COR-L47 (cell line): Measurements from ENCODE around the gene CD101.
A peak's percentile ranks its signal among the peaks of the same experiment; 100 is the strongest.

Source experiments
- DNase-seq: peaks from one replicate; lab custom pipeline; 2025; lab: John Stamatoyannopoulos, UW

CD101 gene

DNA sequence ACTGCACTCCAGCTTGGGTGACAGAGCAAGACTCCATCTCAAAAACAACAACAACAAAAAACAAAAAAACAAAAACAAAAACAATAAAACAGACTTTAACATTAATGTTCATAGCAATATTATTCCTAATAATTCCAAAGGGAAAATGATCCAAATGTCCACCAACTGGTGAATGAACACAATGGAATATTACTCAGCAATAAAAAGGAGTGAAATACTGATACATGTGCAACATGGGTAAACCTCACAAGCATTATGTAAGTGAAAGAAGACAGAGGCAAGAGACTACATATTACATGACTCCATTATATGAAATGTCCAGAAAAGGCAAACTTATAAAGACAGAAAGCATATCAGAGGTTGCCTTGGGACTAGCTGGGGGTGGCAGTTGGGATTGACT is 52.5 kb downstream of the CD101 start:
- no peak for DNase-seq

DNA sequence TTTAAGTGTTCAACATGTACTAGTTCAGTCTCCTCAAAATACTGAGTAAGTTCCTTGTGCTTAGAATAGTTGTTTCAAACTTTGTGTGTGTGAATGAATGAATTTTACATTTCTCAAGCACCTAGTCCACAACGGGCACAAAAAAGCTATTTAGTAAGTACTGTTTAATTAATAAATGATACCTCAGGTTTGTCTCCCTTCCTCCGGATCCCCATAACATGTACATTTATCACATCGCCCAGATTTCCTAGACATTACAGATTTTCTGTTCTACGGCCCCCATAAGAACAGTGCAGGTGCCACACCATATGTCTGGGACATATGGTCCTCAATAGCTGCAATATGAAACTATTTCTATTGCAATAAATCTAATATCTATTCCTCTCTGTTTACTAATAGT is 57.2 kb downstream of the CD101 start:
- DNase-seq: no peak

DNA sequence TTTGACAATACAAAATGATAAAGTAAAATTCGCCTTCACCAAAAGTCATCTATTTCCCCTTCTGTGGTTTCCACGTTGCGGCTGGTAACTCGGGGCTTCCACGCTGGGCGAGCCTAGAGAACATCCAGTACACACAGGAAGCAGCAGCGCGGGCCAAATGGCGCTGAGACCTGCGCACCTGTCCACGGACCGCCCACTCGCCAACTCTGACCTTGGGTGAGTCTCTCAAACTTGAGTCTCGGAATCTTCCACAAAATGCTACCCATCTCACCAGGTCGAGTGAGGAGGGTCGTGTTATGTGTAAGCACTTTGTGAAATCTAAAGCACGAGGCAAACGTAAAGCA is 57.7 kb downstream of the CD101 start:
- DNase-seq: peak; percentile 73

DNA sequence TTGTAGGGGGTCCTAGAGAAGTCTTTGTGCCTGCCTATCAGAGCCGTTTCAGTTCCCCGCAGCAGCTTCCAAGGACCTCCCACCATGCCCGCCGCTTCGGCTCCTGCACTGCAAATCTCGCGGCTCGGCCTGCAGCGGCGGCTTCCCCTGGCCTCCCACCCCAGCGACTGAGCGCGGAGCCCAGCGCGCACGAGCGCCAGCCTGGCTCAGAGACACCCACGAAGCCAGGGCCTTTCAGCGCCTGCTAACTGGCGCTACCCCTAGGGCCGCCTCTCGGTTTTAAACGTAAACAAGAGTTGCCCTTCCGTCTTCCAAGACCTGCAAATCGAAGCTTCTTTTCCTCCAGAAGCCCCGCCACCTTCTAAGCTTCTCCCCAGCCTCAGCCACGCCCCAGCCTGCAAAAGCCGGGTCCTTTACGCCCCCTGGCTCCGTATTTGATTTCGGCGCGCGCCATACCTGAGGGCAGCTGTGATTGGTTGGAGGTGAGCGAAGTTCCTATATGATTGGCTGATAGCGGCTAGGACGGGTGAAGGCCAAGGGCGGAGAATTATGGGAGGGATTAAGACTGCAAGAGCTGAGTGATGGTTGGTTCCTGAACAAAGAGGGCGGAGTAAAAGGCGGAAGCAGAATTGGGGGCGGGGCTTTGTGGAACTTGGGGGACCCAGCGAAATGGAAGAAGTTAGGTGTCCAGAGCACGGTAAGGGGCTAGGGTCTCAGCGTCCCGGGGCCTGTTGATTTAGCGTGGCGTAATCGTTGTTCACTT is 58.3 kb downstream of the CD101 start, which contains the start of gene TTF2:
TTF2 (plus strand) TSS at position 649 of the 763 bp plus-strand sequence; CDS start at position 670, 21 bp downstream.
- peak; percentile 97 for DNase-seq

DNA sequence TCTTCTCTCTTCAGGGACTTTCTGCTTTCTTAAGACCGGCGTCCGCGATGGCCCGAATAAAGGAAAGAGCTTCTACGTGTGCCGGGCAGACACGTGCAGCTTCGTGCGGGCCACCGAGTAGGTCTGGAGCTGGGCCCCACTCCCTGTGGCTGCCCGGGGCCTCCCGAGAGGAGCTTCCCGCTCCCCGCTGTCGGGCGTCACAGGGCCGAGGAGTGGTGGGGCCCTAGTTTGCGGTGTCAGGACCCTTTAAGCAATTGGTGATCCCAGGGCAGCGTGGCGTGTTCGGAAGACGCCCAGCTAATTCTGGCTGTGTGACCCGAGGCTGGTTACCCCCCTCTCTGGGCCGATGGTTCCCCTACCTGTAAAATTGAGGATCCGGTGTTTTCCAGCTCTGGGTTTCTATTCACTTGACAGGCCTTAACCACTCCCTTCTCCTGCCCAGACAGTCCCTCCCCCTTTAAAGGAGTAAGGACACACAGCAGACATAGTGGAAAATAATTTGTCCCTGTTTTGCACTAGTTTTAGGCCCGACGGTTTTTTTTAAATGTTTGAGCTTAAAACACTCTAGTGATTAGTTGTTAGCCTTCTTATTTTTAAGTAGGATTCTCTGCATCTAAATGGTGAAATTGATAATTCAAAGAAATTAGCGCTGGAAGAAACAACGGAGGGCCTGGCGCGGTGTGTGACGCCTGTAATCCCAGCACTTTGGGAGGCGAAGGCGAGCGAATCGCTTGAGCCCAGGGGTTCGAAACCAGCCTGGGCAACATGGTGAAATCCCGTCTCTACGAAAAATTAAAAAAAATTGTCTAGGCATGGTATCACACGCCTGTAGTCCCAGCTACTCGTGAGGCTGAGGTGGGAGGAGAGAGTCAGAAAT is 59.1 kb downstream of the CD101 start:
- DNase-seq: no peak

DNA sequence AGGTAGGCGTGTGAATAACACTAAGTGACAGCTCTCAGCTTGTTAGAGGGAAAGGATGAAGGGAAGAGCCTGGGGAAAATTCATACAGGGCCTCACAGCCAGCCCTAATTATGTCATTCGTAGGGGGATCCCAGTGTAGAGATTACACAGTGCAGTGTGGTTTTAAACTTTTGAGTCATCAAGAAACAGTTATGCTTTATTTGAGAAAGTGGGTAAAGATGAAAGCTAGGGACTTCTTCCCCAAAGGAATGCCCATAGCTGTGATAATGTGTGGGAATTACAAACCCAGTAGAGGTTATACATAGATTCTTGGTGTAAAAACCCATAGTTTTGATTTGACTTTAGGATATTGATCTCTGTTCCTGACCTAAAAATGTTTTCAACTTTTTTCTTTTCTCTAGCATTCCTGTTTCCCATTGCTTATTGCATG is 60.4 kb downstream of the CD101 start:
- DNase-seq: no peak

DNA sequence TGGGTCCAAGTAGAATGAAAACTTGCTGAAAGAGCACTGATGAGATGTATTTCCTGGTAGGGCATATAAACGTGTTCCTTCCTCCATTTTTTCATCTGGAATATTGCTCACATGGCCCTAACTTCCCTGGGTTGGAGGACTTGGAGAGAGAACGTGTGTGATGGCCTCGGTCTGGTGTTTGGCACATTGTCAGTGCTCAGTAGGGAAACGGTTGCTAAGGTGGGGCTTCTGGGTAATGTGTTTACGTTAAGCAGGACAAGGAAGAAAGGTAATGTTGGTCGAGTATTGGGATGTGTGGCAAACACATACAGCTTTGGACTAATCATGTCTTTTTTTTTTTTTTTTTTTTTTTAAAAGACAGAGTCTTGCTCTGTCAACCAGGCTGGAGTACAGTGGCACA is 64.8 kb downstream of the CD101 start:
- no peak for DNase-seq

DNA sequence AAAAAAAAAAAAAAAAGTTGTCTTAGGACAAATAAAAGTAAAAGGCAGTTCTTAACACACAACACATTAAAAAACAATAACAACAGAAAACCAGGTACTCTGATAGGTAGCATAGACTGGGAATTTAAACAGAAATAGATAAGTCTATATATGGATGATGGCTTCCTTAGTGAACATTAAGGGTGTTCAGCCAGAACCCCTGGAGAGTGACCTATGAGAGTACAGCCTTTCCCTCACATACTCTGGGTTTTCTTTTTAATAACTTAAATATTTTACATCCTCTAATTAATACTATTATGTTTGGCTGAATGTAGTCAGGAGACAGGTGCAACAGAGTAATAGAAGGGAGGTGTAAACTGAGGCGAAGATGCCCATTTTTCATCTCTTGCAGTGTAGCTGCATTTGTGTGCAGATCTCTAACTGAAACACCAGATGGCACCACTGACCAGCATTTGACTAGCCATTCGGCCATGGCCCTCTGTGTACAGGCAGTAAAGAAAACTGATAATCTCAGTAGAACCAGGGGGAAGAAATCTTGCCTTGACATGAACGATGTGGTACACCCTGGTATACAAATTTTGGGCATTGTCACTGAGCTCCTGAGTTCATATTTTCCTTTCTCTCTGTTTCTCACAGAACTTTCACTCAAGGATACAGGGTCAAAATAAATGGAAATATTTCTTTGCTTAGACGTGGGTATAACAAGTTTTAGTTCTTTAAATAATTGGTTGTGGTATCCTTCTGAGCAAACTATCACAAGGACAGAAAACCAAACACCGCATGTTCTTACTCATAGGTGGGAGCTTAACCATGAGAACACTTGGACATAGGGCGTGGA is 66.2 kb downstream of the CD101 start:
- DNase-seq: peak; percentile 51

DNA sequence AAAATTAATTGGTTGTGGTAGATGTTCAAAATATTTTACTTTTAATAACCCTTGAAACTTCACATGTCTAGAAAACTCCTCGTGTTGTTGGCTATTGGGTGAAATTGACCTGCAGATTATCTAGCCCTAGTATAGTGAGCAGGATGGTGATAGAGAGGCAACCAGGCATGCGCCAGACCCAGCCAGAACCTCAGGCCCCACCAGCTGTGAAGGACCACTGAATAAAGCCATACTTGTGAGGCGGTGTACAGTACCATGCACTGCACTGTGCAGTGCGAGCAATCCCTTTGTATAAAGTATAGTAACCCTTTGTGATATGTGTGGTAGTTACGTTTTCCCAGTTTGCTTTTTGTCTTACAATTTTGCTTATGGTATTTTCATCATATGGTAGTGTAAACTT is 67.0 kb downstream of the CD101 start:
- DNase-seq: no peak

DNA sequence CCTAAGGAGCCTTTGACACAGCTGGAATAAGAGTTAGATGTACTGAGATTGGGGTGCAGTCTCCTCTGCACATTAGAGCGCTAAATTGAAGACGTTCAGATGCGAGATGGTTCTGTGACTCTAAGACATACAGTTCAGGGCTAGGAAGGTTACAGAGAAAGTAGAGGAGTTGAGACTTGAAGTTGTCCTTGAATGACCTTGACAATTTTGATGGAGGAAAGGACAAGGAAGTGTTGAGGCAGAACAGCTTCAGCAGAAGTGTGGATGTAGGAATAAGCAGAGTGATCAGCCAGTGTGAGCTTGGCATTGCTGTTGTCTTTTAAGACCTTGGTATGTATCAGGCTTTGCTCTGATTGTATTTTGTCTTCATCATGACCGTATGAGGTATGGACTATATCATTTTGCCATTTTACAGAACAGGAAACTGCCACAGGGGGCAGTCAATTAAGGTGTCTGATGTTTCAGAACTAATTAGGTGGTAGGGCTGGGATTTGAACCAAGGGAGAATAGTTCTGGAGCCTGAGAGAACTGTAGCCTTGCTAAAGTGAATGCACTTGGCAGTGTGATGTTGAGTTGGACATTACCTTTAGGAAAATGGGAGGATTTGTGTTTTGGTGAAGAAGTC is 67.8 kb downstream of the CD101 start:
- DNase-seq: no peak

DNA sequence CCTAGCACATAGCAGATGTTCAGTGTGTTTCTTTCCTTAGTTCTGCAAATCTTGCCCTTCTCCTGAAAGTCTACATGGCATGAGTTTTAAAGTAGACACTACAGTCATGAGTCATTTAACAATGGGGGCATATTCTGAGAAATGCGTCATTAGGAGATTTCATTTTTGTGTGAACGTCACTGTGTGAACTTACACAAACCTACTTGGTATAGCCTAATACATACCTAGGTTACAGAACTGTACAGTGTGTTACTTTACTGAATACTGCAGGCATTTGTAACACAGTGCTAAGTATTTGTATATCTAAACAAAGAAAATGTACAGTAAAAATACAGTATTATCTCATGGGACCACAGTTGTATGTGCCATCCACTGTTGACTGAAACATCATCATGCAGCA is 68.6 kb downstream of the CD101 start:
- no peak for DNase-seq

DNA sequence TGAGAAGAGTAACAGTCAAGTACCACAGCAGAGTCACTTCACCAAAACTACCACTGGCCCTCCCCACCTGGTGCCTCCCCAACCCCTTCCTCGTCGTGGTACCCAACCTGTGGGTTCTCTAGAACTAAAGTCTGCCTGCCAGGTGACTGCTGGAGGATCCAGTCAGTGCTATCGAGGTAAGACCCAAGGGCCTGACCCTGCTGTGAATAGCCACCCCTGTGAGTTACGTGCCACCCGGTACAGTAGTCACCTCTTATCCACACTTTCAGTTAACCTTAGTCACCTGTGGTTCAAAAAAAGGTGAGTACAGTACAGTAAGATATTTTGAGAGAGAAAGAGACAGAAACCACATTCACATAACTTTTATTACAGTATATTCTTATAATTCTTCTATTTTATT is 75.1 kb downstream of the CD101 start:
- DNase-seq: no peak

DNA sequence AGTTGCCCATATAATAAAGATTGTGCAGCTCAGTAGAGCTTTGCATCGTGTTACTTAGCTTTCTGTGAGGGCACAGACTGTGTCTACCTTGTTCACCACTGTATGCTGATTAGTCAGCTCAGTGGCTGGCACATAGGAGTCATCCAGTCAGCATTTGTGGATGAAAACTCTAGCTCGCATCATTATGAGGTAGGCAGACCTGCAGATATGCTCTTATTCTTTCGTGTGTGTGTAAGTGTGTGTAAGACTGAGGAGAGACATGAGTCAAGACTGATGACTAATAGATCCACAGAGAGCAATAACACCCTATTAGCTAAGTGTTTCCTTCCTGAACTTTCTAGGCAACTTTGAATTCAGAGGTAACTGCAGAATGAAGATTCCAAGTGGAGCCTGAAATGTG is 75.7 kb downstream of the CD101 start:
- no peak for DNase-seq

DNA sequence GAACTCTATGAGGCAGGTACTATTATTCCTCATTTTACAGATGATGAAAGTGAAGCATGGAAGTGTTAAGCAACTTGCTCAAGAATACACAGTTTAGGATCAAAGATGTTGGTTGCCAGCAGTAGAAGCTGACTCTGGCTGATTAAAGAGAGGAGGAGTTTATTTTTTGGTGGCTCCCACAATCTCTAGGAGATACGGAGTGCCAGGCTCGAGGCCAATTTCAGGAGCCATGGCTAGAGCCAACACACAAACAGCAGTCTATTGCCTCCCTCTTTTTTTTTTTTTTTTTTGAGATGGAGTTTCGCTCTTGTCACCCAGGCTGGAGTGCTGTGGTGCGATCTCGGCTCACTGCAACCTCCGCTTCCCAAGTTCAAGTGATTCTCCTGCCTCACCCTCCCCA is 78.2 kb downstream of the CD101 start:
- no peak for DNase-seq

DNA sequence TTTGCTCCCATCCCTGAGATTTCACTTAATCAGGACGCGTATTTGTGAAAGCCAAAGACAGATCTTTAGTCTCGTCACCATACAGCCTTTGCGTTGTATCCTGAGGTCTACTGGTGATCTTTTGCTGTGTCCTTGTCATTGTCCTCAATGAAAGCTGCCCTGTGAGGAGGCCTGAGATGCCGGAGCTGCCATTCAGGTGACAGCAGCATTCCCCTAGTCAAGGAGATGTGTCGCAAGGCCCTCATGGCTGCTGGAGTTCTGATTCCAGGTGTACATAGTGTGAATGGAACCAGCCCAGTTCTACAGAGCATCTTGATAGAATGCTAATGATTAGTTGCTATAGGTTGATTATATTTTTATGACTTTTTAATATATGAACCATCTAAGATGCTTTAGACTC is 82.7 kb downstream of the CD101 start:
- DNase-seq: no peak
